ENCODE data around the gene PLEKHM1.
"Not testable (repeated sequence)": the region's sequence is repeated elsewhere in the genome, so short reads cannot be mapped to it uniquely, and the experiment has no call there.

The PLEKHM1 gene

DNA sequence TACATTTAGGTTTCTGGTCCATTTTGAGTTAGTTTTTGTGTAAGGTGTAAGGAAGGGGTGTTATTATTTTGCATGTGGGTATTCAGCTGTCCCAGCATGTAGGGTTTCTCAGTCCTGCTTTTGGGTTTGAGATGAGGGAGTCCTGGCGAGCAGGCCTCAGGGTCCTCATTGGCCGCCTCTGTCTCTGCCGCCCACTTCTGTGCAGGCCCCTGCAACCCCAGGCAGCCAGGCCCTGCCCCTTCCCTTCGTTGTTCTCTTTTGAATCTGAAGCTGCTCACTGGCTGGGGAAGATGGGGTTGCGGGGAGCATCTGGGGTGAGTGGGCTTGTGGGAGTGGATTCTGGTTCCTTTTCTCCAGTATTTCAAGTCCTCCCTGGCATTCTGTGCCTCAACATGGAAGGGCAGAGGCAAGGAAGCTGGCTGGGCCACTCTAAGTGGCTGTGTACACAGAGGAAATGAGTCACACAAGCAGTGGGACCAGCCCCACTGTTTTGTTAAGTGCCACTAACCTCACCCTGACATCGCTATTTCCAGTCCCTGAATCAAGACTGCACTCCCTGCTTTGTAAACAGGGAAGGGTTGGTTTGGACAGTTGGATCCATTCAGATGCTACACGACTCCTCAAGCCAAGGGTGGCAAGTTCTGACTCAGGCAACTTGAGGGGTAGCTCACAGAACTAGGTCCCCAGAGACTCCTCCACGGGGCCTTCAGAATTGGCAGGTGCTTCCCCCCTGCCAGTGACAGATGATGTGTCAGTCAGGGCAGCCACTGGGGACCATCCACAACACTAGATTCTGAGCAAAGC lies 28.8 kb downstream of the PLEKHM1 start:
- DNase-seq, result not testable (repeated sequence)

DNA sequence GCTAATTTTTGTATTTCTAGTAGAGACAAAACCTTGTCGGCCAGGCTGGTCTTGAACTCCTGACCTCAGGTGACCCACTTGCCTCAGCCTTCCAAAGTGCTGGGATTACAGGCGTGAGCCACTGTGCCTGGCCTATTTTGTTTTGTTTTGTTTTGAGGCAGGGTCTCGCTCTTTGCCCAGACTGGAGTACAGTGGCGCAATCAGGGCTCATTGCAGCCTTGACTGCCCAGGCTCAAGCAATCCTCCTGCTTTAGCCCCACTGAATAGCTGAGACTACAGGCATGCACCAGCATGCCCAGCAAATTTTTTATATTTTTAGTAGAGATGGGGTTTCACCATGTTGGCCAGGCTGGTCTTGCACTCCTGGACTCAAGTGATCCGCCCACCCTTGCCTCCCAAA lies 30.1 kb downstream of the PLEKHM1 start:
- DNase-seq, result not testable (repeated sequence)

DNA sequence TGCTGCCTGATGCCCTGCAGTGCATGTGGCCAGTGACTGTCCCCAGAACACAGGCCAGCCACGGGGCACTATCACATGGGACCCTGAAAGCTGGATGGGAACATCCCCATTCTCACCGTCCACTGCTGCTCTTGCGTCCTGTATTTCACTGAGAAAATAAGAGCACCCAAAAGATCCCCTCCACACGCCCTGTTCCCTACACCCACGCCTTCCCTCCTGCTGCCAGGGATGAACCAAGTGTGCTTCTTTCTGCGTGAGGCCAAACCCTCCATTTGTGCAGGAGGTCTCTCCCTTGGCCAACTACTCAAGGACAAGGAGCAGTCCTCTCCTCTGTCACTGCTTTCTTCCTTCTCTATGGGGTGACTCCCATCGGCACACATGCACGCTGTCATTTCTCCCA lies 36.2 kb downstream of the PLEKHM1 start:
- not testable (repeated sequence) for DNase-seq

DNA sequence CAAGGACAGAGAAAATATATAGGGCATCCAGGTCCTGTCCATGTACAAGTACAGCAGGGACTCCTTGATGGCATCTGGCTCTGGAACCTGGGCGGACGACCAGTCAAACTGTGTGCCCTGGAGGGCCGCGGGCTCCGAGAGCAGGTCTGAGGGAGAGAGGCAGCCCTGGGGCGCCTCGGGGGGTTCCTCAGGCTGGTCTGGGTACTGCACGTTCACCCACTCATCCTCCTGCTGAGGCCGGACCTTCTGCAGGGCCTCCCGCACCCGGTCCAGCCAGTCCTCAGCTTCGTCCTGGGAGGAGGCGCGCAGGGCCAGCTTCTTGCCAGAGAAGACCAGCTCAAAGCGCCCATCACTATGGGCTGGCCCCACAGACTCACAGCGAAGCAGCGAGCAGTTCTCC lies 36.8 kb downstream of the PLEKHM1 start:
- not testable (repeated sequence) for DNase-seq

DNA sequence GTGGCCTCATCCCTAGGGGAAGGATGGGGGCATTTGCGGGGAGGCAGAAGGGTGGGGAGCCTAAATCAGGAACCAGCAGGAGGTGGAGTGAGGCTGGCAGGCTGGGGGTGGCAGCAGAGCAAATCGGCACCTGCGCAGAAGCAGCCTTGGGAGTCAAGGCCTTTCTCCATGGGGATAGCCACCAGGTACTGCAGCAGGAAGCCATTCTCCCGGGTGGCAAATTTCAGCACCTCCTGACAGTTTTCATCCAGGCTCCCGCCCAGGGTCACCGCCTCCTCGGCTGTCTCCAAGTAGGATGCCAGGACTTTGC lies 37.3 kb downstream of the PLEKHM1 start:
- DNase-seq, result not testable (repeated sequence)

DNA sequence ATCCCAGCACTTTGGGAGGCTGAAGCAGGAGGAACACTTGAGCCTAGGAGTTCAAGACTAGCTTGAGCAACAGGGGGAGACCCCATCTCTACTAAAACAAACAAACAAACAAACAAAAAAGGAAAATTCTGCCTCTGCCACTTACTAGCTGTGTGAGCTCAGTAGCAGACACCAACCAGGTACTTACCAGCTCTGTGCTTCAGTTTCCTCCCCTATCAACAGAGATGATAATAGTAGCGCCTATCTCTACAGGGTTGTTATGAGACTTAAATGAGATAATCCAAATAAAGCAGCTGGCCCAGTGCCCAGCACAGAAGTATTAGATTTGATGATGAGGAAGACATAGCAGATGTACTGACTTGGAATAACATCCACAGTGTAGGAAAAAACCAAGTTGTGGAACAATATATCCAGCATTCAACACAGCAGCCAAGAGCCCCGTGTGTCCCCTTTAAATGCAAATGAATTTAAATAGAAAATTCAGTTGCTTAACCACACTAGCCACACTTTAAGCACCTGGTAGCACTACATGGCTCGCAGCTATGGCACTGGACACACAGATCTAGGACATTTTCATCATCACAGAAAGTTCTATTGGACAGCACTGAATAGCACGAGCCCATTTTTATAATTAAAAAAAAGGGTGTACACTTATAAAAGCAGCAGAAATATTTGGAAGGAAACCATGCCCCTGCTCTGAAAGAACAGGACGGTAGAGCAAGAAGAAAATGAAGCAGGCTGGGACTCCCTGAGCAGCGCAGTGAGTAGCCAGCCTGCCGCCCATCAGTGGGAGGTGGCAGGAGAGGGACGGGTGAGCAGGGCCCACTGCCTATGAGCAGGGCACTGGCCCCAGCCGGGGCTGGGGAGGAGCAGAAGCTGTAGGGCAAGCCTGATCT lies 37.9 kb downstream of the PLEKHM1 start:
- DNase-seq, result not testable (repeated sequence)

DNA sequence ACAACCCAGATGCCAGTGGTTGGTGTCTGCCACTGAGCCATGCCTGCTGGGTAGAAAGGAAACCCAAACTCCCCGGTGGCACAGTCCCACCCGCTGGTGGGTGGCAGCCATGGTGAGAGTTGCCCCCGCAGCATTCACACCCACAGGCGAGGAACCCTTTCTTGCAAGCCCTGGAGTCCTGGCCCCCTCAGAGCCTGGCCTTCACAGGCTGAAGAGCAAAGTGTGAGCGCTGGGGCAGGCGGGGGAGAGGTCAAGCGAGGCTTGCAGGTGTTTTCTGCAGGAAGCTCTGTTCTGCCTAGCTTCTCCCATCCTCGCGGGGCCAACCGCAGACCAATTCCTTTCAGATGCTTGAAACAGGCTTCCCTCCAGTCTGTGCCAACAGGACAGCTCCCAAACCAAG lies 38.9 kb downstream of the PLEKHM1 start:
- not testable (repeated sequence) for DNase-seq

DNA sequence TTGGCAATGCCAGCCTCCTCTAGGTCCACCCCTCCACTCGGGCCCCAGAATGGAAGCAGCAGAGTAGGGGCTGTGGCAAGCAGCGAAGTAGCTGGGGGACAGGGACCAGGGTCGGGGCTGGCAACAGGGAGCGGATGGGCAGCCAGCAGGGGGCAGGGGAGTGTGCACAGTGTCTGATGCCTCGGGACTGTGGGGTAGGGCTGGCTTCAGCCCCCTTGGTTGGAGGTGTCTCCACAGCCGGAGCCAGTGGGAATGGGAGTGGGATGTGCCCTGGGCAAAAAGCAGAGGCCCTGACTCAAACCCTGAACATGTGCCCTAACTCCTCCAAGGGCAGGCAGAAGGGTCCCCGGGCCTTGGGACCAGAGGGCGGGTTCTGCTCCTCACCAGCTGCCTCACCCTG lies 39.4 kb downstream of the PLEKHM1 start:
- DNase-seq, result no peak

DNA sequence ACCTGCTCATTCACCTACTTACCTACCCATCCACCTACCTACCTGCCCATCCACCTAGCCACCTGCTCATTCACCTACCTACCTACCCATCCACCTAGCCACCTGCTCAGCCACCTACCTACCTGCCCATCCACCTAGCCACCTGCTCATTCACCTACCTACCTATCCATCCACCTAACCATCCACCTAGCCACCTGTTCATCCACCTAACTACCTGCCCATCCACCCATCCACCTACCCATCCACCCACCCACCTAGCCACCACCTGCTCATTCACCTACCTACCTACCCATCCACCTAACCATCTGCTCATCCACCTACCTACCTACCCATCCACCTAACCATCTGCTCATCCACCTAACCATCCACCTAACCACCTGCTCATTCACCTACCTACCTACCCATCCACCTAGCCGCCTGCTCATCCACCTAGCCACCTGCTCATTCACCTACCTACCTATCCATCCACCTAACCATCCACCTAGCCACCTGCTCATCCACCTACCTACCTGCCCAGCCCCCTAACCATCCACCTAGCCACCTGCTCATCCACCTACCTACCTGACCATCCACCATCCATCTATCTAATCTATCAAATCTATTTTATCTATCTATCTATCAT lies 40.7 kb downstream of the PLEKHM1 start:
- DNase-seq, result not testable (repeated sequence)

DNA sequence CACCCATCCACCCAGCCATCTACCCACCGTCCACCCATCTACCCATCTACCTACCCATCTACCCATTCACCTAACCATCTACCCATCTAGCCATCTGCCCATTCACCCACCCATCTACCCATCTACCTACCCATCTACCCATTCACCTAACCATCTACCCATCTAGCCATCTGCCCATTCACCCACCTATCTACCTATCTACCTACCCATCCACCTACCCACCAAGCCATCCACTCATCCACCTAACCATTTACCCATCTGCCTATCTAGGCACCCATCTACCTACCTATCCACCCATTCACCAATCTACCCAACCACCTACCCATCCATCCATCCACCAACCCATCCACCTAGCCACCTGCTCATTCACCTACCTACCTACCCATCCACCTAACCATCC lies 41.3 kb downstream of the PLEKHM1 start:
- not testable (repeated sequence) for DNase-seq

DNA sequence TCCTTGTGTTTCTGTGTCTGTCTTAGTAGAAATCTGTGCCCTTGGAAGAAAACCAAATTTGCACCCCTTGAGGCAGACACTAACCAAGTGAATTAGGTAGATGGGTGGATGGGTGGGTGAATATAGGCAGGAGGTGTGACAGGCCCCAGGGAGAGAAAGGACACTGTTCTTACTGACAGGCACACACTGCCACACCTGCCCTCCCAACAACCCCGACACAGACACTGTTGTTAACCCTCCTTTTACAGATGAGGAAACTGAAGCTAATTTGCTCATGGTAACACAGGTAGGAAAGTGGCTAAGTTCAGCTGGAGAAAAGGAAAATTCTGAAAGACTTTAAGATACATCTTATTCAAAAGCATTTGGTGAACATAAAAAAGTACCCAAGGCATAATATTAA lies 42.0 kb downstream of the PLEKHM1 start:
- not testable (repeated sequence) for DNase-seq

DNA sequence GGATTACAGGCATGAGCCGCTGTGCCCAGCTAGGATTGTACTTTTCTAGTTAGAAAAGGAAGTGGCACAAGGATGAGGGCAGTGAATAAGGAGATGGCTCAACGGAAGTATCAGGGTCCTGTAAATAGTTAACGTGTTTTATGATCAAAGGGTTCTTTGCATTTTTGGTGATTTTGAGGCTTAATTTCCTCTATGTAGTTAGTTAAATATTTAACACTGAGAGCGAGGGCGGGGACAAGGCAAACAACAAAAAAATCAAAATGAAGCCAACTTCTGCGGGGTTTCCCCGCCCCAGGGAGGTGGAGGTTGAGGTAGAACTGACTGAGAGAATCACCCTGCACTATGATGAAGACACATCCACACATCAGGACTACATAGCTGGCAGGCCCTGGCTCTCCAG lies 42.5 kb downstream of the PLEKHM1 start:
- not testable (repeated sequence) for DNase-seq

DNA sequence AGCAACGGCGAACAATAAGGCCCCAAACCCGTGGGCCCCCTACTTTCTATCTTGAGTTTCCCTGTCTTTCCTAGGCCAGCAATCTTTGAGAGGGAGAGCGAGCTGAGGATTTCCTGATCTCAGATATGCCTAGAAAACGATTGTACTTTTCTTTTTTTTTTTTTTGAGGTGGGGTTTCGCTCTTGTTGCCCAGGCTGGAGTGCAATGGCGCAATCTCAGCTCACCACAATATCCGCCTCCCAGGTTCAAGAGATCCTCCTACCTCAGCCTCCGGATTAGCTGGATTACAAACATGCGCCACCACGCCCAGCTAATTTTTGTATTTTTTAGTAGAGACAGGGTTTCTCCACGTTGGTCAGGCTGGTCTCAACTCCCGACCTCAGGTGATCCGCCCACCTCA lies 42.9 kb downstream of the PLEKHM1 start:
- not testable (repeated sequence) for DNase-seq

DNA sequence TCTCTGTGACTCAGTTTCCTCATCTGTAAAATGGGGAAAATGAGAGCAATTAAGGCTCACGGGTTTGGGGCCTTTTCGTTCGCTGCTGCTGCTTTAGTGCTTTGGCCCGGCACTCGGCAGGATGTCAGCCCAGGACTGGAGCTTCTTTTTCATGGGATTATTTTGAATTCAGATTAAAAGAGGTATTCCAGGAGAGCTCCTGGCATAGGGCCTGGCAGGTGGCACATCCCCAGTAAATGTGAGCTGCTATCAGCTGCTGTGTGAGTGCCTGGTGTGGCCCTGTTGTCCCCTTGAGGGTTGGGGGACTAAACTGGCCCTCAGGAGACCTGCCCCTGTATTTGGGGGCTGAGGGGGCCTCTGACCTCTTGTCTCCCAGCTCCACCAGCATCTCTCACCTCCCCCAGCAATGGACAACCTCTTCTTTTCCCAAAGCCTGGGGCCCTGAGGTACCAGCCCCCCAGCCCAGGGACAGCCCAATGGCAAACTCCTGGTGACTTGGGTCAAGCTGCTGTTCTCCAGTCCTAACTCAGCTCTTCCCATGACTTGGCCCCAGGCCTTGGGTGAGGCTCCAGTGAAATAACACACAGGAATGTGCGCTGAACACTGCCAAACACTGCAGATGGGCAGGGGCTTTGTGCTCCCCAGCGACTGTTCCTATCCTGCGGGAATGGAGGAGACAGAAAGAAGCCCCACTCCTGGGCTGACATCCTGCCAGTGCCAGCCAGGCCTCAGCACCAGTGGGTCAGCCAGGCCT lies 43.5 kb downstream of the PLEKHM1 start:
- not testable (repeated sequence) for DNase-seq

DNA sequence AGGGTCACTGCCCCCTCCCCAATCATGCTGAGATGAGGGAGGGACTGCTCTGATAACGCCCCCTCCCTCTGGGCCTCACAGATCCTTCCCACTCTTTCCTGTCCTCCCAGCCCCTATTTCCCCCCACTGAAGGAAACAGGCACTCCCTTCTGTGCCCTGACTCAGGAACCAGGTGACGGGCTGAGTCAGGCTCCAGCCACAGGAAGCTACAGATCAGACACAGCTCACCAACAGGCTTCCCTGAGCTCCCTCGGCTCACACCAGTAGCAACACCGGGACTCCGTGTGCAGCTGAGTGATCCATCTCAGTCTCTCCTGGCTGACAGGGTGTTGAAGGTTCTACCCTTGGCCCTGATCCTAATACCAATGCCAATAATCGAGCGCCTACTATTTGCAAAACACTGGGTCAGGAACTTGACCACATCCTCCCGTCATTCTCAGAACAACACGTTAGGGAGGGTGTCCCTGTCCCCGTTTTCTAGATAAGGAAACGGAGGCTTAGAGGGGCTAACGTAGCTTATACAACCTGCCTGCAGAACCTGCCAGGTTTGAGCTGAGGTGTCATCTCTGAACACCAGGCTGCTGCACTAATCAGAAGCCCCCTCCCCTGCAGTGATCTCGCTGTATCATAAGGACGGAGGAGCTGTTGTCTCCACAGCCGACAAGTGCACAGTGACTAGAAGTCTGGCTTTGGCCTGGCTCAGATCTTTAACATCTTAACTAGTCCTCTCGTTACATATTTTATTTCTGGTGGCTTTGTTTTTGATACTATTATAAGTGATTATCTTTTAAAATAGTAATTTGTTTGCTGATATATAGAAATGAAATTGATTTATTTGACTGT lies 44.4 kb downstream of the PLEKHM1 start:
- not testable (repeated sequence) for DNase-seq

DNA sequence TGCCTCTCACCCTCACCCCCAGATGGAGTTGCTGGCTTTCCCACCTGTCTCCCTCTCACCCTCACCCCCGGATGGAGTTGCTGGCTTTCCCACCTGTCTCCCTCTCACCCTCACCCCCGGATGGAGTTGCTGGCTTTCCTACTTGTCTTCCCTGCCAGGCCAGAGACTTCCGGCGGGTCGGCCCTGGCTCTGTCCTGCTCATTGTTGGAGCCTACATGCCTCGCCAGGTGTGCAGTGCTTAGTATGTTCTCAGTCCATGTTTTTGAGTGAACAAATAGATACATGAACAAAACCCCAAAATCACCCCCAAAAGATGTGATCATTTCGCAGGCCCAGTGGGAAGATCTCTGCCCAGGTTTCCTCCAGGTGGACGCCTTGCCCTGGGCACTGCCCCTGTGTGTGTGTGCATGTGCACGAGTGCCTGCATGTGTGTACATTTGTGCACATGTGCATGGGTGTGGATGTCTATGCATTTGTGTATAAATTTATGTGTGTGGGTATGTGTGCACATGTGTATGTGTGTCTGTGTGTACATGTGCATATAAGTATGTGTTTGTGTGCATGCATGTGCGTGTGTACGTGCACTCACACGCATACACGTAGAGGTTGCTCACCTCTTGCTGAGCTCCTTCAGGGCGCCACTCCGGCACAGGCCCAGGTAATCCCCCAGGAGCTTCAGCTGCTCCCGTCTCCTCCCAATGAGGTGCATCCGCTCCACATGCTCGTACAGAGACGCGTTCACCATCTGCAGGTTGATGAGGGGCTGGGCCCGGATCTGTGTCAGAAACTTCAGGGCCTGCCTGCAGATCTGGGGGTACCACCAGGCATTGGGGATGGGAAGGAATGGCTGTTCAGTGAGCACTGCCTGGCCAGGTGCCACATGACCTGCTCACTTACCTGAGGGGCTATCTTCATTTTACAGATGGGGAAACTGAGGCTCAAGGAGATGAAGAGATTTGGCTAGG lies 45.4 kb downstream of the PLEKHM1 start:
- not testable (repeated sequence) for DNase-seq

DNA sequence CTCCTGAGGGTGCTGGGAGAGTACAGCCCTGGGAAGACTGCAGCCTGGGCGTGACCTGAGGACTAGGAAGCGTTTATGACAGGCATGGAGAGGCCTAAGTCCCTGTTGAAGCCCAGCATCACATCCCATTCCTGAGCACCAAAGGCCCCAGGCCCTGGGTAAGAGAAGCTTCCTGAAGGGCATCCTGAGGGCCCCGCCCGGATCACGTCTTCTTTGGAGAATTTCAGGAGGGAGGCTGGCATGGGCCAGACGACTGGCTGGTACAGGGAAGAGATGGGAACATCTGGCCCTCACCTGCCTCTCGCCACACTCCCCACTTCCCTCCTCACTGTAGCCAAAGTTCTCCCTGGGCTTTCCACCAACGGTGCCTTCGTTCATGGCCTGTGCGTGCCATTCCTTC lies 46.2 kb downstream of the PLEKHM1 start:
- DNase-seq, result not testable (repeated sequence)

DNA sequence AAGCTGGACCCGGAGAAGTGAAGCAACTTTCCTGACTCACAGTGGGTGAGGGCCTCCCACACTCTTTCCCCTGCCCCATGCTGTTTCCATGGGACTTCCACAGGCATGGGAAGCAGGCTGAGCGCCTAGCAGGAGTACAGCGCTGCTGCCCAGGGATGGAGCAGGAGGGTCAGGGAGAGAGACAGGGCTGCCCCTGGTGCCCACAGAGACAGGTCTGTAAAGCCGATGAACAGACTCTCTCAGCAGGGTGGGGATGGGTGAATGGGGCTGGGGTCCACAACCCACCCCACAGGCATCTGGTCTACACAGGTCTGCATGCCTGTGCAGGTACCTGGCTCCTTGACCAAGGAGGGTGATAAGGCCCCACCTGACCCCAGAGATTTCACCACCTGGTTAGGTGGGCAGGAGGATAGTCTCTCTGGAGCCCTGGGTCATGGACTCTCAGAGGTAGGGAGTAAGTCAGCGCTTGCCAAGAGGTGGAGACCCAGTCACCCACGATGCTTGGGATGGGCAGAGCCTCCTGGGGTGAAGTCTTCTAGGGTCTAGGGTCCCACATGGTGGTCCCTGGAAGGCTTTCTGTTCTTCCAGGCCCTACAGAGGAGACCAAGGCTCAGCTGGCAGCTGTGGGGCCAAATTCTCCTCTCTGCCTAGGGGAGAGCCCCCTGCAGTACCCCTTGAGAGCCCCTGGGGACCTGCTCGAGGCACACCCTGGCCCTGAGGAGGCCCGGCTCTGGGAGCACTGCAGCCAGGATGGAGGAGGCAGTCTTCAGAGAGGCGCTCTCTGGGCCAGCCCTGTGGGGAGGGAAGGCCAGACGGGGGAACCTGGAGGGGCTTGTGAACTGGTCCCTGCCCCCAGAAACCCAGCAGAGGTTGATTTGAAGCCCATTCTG lies 46.9 kb downstream of the PLEKHM1 start:
- not testable (repeated sequence) for DNase-seq

DNA sequence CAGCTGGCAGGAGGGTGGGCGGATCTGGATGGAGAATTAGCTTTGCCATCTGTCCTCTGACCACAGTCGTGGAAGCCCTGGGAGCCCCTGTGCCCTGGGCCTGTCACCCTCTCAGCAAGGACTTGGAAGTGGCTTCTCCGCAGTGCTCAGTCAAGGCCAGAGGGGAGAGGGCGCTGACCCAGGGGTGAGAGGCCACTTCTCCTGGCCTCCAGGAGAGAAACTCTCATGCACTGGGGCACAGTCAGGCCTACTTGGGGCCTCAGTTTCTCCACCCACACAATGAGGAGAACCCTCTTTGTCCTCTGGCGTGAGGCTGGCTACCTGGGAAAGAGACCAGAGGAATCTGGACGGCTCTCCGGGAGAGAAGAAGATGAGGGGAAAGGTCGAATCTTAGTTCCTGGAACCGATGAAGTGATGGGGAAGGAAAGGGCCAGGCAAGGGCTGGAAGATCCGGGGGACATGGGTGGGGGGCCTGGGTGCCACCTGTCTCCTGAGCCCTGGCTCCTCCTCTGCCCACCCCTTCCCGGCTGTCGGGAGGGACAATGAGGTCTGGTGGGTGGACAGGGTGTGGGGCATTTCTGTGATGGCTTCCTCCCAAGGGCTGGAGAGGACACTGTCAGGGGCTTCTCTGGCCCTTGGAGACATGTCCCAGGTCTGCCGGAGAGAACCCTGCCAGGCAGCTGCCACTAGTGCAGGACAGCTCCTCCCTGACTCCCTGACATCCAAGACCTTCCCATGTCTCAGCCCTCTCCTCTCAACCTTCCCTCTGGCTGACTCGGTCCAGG lies 48.8 kb downstream of the PLEKHM1 start:
- DNase-seq, result no peak
